GM19397 (cell line): ENCODE results near the gene TMED9.
"Not testable (repeated sequence)": the region's sequence is repeated elsewhere in the genome, so short reads cannot be mapped to it uniquely, and the experiment has no call there.

Source experiments
- ATAC-seq: cut with Tn5 transposase; IDR thresholded peaks from one replicate; pipeline ENCODE4 v1.9.1; 2021; ENCODE audit warnings: mild to moderate bottlenecking, moderate library complexity; ENCODE audit not compliant: unreplicated experiment

Gene TMED9

DNA sequence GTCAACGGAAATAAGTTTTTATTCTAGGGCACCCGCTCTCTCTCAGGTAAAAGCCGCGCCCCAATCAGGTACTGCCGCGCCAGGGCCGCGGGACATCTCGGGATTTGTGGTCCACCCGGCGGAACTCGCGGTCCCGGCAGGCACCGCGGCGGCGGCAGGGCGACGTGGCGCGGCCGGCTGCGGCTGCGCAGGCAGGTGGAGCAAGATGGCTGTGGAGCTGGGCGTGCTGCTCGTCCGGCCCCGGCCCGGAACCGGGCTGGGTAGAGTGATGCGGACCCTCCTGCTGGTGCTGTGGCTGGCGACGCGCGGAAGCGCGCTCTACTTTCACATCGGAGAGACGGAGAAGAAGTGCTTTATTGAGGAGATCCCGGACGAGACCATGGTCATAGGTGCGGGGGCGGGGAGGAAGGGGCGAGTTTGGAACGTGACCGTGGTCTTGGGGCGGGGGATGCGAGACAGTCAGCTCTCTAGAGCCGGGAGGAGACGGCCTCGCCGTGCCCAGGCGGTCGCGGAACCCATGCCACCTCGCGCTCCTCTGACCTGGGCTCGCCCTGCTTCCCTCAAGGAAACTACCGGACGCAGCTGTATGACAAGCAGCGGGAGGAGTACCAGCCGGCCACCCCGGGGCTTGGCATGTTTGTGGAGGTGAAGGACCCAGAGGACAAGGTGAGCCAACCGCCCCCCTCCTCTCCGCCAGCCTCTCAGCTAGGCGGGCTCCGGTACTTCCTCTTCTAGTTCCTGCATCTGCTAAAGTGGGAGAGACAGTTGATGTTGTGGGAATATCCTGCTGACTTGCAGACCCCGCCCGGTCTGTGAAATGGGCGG lies at the start of gene TMED9:
TMED9 (plus strand) TSS at position 194 of the 825 bp plus-strand sequence; CDS start at position 206, 12 bp downstream.
- ATAC-seq = peak; percentile 95

DNA sequence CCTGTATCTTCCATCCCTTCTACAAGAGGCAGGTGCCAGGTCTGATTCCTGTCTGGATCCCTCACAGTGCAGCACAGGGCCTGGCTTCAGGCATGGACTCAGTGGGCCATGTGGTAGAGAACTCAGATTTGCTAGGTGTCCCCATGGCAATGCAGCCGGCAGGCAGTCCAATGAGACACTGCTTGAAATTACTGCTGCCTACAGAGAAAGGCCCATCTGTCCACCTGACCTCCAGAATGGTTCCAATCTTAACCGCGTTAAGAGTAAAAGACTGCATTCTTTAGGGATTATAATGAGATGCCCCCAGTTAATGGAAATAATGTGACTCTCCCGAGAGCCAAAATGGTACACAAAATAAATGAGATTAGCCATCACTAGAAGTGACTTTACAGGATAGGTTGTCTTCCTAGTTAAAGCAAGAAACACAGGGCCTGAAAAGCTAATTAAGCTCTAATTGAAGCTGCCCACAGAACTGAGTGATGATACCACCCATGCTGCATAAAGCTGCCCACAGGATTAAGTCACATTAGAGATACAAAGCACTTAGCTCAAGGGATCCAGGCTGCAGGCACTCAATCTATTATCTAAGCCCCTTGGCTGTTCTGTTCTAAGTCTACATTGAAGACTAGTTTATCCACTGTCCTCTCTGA lies 49.1 kb upstream of the TMED9 start:
- ATAC-seq = no peak

DNA sequence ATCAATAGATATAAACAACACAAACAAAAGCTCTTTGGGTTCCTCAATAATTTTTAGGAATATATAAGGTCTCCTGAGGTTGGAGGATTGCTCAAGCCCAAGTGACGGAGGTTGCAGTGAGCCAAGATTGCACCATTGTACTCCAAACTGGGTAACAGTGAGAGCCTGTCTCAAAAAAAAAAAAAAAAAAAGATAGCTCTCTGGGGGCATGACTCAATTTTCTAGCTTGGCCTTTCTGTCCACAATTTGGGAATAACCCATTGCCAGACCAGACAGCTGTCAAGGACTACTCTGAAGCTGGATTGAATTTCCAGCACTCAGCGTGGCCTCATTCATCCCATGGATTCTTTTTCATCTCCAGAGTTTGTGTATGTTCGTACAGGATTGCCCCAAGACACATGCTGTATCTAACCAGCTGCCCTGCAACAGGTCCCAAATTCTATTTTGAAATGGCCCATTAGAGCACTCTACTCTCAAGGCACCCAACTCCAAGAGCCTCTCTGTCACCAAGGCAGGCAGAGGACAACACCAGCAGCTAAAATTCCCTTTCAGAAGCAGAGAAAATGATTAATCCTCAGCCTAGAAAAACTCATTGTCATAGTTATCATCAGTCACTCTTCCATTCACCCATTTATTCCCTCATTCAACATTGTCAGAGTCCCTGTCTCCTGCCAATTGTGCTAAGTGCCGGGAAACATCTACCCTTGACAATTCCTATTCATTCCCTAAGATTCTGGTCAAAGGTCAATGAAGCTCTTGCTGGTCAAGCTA lies 46.3 kb upstream of the TMED9 start:
- no peak for ATAC-seq

DNA sequence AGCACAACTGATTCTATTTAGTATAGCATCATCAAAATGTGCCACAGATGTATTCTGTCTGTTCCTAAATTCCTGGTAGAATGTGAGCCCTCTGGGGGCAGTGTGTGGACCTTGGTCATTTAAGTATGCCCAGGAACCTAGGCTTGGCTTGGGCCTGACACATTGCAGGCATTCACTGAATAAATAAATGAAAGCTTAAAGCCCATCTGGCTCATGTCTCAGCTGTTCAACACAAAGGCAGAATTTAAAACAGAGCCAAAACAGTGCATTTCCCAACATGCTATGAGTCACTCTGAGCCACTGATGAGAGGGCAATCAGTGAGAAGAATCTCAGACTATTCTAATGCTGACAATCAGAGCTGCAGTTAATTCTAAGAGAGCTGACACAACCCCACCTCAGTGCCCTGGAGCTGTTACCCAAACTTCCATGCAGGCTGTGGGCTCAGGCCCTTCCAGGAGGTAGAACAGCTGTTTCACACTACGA lies 45.7 kb upstream of the TMED9 start:
- ATAC-seq = no peak

DNA sequence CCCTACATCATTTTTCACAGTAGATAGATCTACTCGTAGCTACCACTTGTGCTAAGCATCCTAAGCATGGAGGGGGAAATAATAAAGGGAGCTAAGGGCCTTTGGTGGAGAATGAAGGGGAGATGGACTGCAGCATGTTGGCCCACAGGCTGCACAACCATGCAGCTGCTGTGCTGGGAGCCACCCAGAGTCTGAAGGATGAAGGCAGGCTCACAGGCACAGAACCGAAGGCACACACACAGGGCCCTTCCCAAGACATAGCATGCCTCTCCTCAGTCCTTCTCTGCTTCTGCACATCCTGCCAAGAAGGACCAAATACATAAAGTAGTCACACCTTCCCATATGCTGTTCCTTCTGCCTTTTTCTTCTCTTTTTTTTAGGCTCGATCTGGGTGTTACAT lies 44.3 kb upstream of the TMED9 start:
- ATAC-seq = no peak

DNA sequence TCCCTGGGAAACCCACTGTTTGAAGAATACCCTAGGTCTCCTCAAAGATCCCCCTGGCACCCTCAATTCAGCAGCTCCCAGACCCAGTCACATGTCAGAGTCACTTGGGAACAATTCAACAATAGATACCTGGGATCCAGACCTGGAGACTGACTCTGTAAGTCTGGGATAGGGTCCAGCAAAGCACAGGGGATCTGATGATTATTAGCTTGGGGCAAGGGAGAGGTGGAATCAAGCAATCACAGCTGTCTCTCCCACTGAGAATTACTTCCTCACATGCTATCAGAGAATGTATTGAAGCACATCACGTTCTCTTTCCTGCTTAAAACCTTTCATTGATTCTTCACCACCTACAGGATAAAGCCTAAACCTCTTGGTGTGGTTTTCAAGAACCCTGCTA lies 43.5 kb upstream of the TMED9 start:
- no peak for ATAC-seq

DNA sequence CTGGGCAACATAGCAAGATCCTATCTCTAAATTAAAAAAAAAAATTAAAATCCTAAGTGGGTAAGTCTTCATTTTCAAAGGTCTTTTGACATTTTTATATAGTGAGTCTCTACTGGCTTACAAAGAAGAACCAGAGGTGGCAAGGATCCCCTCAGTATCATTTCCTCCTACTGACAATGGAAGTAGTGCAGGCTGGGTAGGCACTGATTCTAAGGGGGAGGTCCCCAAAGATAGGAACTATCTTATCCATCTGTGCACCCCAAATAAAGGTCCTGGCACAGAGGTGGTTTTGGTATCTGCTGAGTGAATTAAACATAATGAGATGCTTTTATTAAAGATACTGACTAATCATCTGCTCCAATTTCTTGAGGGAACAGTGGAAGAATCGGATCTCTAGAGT lies 41.9 kb upstream of the TMED9 start:
- ATAC-seq = no peak

DNA sequence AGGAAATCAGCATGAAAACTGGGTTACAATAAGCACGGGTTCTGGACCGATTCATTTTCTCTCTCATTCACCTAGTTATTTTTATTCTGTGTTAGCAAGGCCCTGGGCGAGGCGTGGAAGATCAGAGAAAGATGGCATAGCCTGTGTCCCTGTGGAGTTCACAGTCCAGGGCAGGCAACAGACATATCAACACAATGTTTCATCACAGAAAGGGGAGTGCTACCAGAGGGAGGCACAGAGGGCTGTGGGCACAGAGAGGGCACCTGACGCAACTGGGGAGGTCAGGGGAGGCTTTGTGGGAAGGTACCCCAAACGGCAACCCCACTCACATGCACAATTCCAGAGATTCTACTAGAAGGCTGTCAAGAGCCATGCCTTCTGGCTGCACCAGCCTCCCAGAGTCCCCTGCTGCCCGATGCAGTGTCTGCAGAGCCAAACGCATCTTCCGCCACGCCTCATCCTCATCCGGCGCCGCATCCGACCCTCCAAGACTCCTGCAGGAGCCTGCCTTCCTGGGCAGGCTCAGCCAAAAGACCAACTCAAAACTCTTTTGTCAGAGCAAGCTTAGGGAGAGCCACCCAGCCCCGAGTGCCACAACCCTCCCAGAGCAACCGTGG lies 39.1 kb upstream of the TMED9 start:
- ATAC-seq = no peak

DNA sequence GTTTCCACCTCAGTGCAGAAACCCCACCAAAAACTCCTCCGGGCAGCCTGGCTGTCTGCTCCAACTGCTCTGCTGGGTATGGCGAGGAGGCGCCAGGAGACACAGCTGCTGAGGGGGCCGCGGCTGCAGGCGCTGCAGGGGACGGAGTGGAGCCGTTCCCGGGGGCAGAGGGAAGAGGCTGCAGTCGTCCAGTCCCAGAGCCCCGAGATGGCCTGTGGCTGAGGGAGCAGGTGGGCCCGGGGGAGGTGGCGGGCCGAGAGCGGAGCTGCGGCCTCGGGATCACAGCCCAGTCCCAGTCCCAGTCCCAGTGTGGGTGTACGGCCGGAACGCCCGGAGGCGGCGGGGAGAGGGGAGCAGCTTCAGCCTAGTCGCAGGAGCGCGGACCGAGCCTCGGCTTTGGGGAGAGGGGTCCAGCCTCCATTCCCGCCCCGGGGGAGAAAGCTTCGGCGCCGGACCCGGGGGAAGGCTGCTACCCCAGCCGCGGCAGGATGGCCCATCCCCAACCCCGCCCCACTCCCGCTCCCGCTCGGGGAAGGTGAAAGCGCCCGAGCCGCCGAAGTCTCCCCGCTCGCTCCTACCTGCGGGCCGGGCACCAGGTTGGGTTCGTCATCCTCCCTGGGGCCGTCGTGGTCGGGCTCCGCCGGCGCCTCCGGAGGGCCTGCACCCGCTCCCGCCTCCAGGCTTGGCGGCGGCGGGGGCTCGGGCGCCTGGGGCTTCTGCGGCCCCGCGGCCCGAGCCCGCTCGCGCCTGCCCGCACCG lies 38.2 kb upstream of the TMED9 start:
- ATAC-seq = peak; percentile 47

DNA sequence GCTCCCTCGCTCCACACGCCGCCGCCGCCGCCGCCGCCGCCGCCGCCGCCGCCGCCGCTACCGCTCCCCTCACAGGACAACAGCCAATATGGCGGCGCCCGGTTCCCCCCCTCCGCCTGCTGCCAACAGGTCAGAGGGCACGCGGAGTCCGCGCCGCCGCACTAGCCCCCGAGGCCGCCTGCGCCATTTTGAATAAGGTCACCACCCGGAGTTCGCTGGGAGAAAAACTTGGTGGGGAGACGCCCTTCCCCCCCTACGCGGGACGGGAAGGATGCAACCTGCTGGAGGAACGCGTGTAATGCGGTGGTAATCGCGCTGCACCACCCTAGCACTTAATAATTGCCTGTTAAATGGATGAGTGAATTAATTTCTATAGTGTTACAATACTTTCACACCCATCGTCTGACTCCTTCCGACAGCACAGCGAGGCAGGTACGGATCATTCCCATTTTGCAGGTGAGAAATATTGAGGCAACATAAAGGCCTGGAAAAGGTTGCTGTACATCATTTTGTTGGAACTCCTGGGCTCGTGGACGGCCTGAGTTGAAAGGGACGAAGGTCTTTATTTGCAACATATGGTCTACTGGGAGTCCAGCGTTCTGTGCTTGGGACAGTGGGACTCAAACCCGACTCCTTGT lies 37.4 kb upstream of the TMED9 start, which contains the start of gene FAM193B:
FAM193B (minus strand) TSS at position 90 of the 638 bp plus-strand sequence. CDS start 105 bp downstream, outside the sequence.
- ATAC-seq = peak; percentile 90

DNA sequence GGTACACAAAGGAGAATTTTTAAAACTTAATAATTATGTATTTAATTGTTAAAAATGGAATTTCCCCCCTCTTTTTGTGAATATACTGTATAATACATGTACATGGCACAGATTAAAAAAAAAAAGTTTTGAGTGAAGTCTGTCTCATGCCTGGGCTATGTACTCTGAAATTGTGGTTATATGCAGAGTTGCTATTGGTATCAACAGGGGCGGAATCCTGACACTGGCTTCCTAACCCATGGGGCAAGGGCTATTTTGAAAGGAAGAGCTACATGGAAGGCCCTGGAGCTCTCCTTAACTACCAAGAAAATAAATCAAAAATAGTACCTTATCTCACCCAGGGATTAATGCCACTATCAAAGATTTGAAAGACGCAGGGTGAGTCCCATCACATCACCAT lies 36.8 kb upstream of the TMED9 start:
- no peak for ATAC-seq

DNA sequence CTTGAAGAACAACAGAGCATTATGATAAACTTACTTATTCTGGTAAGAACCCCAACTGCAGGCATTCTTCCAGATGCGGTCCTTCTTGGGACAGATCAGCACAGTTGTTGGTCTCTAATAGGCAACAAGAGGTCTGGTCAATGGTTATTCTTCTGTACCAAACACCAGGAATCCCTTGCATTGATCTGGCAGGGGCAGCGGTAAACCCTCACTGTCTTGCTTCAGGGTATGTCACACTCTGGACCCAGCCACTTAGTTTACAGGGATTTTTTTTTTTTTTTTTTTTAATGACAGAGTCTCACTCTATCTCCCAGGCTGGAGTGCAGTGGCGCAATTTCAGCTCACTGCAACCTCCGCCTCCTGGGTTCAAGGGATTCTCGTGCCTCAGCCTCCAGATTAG lies 36.3 kb upstream of the TMED9 start:
- ATAC-seq = no peak

DNA sequence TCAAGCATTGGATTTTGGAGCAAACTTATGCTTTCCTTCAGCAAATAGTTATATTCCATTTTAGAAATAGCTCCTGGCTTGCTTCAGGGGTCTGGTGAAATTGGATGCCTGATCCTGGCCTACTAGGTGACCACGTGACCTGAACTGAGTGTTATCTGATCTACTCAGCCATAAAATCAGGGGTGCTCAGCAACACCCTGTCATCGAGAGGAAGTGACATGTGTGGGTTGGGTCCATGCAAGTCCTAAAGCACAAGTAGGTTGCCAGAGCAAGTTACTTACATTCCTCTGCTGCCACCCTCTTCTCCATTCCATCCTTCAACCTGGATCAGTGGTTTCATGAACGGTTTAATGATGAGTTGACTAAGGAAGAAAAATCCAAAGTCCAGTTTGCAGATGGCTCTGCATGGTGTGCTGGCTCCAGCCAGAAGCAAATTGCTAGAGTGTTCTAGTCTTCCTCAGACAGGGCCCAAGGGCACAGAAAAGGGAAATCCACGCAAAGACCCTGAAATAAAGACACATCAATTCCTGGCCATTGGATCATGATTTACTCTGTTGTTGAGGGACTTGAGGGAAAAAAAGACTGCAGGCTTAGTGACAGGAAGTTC lies 34.9 kb upstream of the TMED9 start:
- ATAC-seq = no peak

DNA sequence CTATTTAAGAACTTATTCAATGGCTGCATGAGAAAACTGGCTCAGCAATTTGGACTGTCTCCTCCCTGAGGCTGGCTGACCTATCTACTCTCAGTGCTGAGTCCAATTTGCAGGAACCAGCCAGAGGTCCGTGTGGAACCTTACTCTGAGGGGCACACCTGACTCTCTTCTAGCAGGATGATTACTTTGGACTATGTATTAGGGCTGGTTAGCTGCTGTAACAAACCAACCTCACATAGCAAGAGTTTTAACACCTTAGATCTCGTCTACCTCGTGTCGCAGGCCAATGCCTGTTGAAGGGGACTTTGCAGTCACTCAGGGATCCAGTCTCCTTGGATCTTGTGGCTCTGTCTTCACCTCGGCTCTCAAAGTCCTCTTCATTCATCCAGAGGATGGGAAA lies 34.2 kb upstream of the TMED9 start:
- ATAC-seq = no peak

DNA sequence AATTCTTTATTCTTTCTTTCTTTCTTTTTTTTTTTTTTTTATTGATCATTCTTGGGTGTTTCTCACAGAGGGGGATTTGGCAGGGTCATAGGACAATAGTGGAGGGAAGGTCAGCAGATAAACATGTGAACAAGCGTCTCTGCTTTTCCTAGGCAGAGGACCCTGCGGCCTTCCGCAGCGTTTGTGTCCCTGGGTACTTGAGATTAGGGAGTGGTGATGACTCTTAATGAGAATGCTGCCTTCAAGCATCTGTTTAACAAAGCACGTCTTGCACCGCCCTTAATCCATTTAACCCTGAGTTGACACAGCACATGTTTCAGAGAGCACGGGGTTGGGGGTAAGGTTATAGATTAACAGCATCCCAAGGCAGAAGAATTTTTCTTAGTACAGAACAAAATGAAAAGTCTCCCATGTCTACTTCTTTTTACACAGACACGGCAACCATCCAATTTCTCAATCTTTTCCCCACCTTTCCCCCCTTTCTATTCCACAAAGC lies 32.5 kb upstream of the TMED9 start:
- ATAC-seq = not testable (repeated sequence)

DNA sequence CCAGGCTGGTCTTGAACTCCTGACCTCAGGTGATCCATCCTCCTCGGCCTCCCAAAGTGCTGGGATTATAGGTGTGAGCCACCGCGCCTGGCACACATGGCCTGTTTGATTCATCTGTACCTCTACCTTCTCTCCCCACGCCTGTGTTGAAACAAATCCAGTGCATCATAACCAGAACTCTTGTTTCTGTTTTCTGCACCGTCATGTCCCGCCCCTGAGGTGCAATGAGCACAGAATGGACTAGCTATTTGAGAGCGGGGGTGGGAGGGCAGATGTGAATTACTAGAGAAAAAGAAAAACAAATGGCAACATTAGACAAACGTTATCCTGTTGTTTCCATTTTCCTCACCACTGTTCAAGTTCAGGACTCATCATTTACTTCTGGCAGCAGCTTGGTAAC lies 27.0 kb upstream of the TMED9 start:
- ATAC-seq = no peak

DNA sequence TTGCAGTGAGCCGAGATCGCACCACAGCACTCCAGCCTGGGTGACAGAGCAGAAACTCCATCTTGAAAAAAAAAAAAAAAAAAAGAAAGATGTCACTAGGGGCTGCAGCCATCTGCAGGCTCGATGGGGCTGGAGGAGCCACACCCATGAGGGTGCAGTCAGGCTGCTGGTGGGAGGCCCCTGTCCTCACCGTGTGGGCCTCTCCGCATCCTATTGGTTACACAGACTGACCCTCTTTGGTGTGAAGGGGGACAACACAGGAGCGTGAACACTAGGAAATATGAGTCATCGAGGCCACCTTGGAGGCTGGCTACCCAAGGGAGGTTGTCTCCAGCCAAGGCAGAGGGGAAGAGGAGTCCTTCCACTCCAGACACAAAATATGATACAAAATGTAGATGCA lies 23.7 kb upstream of the TMED9 start:
- ATAC-seq = no peak

DNA sequence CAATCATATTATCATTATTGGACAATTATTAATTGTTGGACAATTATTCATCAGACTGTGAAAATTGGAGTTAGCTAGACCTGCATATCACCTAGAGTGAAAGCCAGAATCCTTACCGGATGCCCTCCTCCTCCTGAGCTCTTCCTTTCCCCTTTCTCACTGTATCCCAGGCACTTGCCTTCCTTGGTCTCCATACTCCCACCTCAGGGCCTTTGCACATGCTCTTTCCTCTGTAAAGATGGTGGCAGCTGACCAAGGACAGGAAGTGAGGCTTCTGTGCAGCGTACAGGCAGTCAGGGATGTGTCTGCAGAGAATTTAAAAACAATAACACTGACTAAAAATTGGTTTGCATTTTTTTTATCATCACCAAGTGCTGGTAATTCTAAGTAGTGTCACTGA lies 22.1 kb upstream of the TMED9 start:
- no peak for ATAC-seq

DNA sequence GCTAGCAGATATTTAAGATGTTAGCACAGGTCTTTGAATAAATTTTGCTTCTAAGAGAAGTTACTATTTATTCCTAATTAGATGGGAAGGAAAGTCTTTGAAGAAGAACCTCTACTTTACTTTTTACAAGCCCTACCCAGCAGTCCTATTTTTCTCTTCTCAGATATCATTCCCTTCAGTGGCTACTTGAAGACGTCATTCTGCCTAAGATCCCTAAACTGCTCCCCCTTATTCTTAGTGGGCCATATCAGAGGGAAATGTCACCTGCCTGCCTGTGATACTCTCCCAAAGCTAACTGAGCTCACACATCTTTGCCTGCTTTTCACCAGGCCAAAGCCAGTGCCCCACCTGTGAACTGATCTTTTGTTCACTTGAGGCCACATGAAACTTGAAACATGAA lies 16.5 kb upstream of the TMED9 start:
- ATAC-seq = no peak
